A172 (cell line): ENCODE results near the gene CFHR3. TPM values are rescaled to one million over a fixed set of nuclear protein-coding genes. Genes with fewer than 3 reads are reported as not detected.

Experiments
- total RNA-seq: library from RNA; depleted of rRNA; stranded (reverse); fragments of >200 nt; shearing (Covaris generic); gene quantifications from 2 replicates; pipeline ENCODE4 v1.2.3, GENCODE V29; 2014; rRNA removed

Gene CFHR3
- total RNA-seq, 1 experiment from 2014 or later, result 0.03 TPM

Other genes starting within 250 kb of the CFHR3 start
- 0.86 and 1.2 TPM in 2 replicates for gene KCNT2, start 166.4 kb upstream of the CFHR3 start, total RNA-seq
- 2.2 and 2.5 TPM in 2 replicates for gene CFH, start 122.8 kb upstream of the CFHR3 start, total RNA-seq
- gene CFHR1, start 44.9 kb downstream of the CFHR3 start, total RNA-seq, result 0.22 and 1.1 TPM in 2 replicates
- gene CFHR4, start 113.2 kb downstream of the CFHR3 start, total RNA-seq, result not detected in 2 replicates
- gene CFHR2, start 168.9 kb downstream of the CFHR3 start, total RNA-seq, result not detected in 2 replicates
- gene CFHR5, start 202.7 kb downstream of the CFHR3 start, total RNA-seq, result not detected in 2 replicates